Measurements from ENCODE around the gene POU2F3. TPM values are rescaled to one million over a fixed set of nuclear protein-coding genes. Genes with fewer than 3 reads are reported as not detected.

Gene POU2F3
- total and polyA plus RNA-seq, 2 donors (not counting 1 experiment from before 2014, with no cell fraction given), result not detected

DNA sequence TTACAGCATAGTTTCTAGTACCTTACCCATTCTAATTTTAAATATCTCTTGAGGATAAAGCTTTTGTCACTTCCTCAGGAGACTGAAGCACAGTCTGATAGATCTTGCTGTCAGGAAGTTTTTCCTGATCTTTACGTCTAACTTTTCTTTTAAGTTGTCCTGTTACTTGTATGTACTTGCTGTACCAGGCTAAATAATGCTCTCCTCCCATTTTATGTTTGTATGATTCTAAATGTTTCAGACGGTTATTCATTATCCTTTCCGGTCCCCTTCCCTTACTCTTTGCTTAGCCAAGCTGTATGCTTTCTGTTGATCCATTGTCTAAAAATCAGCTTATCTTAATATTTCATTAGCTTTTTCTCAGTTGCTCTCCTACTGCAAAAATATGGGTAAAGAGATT lies 102.3 kb downstream of the POU2F3 start:
- Histone ChIP-seq H3K36me3 (ENCODE audit: control insufficient read depth, insufficient read depth, low read length) (no peaks in the 10 kb centered on the region), H3K79me2 (ENCODE audit: control insufficient read depth, insufficient read depth, low read length) (peaks cover 97% of the 10 kb centered on the region), H3K27me3 (ENCODE audit: control insufficient read depth, insufficient read depth, low read length) (no peaks in the 10 kb centered on the region), H3K4me2 (ENCODE audit: extremely low read depth, insufficient read depth, low read length) (no peak overlapping the region), H3K4me3 (replicated peaks in 1 of 4; ENCODE audit: control extremely low read depth in 1 of 4, insufficient read depth in 1 of 4, low read depth in 3 of 4, low read length in 4 of 4) (no peak overlapping the region), H3K4me1 (ENCODE audit: control insufficient read depth, extremely low read depth, insufficient read depth, low read length) (peaks cover 11% of the 10 kb centered on the region), H2AFZ (ENCODE audit: low read length) (no peak overlapping the region), H4K20me1 (ENCODE audit: control insufficient read depth, extremely low read depth, insufficient read depth, low read length) (peaks cover 11% of the 10 kb centered on the region), H3K27ac (ENCODE audit: insufficient read depth, low read length) (no peak overlapping the region), H3K9ac (ENCODE audit: insufficient read depth, low read length) (no peak overlapping the region), H3K9me3 (ENCODE audit: control insufficient read depth, insufficient read depth, low read depth, low read length) (no peaks in the 10 kb centered on the region)
- no peak for DNase-seq (ENCODE audit: low read depth in 2 of 2)
- TF ChIP-seq, protein P1, sequence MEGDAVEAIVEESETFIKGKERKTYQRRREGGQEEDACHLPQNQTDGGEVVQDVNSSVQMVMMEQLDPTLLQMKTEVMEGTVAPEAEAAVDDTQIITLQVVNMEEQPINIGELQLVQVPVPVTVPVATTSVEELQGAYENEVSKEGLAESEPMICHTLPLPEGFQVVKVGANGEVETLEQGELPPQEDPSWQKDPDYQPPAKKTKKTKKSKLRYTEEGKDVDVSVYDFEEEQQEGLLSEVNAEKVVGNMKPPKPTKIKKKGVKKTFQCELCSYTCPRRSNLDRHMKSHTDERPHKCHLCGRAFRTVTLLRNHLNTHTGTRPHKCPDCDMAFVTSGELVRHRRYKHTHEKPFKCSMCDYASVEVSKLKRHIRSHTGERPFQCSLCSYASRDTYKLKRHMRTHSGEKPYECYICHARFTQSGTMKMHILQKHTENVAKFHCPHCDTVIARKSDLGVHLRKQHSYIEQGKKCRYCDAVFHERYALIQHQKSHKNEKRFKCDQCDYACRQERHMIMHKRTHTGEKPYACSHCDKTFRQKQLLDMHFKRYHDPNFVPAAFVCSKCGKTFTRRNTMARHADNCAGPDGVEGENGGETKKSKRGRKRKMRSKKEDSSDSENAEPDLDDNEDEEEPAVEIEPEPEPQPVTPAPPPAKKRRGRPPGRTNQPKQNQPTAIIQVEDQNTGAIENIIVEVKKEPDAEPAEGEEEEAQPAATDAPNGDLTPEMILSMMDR (conservative IDR thresholded peaks at IDR 0.05 in 1 of 2, IDR thresholded peaks at IDR 0.05 in 1 of 2; ENCODE audit: low read depth in 1 of 2, low read length in 2 of 2), result no peak
- TF ChIP-seq EZH2 (IDR thresholded peaks at IDR 0.05; ENCODE audit: low read length, missing control alignments), result no peak

DNA sequence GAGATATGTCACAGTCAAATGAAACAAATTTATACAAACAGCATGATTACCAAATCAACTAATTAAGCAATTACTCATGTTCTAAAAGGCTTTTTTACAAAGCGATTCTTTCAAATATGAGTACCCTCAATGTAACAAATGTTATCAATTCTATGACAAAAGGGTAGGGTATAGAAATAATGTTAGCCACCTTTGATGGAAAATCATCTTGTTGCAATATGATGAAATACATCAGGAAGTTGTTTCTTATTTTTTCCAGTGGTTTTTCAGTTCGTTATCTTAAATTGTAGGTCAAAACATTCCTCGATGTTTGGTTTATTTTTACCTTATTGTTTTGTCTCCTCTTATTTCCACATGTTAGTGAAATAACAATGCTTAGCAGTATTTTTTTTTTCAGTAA lies 102.7 kb downstream of the POU2F3 start:
- H2AFZ ChIP-seq (ENCODE audit: low read length), result no peak overlapping the region
- H3K79me2 ChIP-seq (ENCODE audit: control insufficient read depth, insufficient read depth, low read length), result peaks cover 97% of the 10 kb centered on the region
- H3K27ac ChIP-seq (ENCODE audit: insufficient read depth, low read length), result no peak overlapping the region
- no peak for DNase-seq (ENCODE audit: low read depth in 2 of 2)
- H4K20me1 ChIP-seq (ENCODE audit: control insufficient read depth, extremely low read depth, insufficient read depth, low read length), result peaks cover 8% of the 10 kb centered on the region
- no peak for TF ChIP-seq EZH2 (IDR thresholded peaks at IDR 0.05; ENCODE audit: low read length, missing control alignments)
- H3K9ac ChIP-seq (ENCODE audit: insufficient read depth, low read length), result no peak overlapping the region
- no peaks in the 10 kb centered on the region for H3K9me3 ChIP-seq (ENCODE audit: control insufficient read depth, insufficient read depth, low read depth, low read length)
- no peak overlapping the region for H3K4me2 ChIP-seq (ENCODE audit: extremely low read depth, insufficient read depth, low read length)
- peaks cover 14% of the 10 kb centered on the region for H3K4me1 ChIP-seq (ENCODE audit: control insufficient read depth, extremely low read depth, insufficient read depth, low read length)
- no peak overlapping the region for H3K4me3 ChIP-seq (replicated peaks in 1 of 4; ENCODE audit: control extremely low read depth in 1 of 4, insufficient read depth in 1 of 4, low read depth in 3 of 4, low read length in 4 of 4)
- no peaks in the 10 kb centered on the region for H3K27me3 ChIP-seq (ENCODE audit: control insufficient read depth, insufficient read depth, low read length)
- no peaks in the 10 kb centered on the region for H3K36me3 ChIP-seq (ENCODE audit: control insufficient read depth, insufficient read depth, low read length)

DNA sequence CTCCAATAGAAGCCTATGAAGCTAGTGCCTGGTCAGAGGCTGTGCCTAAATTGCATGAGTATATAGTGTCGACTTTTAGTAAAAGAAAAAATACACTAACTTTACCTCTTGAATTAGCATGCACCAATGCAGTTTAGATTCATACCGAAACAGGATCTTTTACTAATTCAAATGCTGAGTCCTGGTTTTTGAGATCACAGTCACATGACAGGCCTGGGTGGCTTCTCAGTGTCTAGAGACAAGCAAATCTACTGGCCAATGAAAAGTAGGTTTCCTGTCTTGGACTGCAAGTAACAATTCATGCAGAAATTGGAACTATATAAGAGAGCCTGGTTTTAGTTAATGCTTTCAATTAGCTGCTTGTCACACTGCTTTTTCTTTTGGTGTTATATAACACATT lies 103.5 kb downstream of the POU2F3 start:
- Histone ChIP-seq H3K79me2 (ENCODE audit: control insufficient read depth, insufficient read depth, low read length) (peaks cover 97% of the 10 kb centered on the region), H3K27me3 (ENCODE audit: control insufficient read depth, insufficient read depth, low read length) (no peaks in the 10 kb centered on the region), H3K36me3 (ENCODE audit: control insufficient read depth, insufficient read depth, low read length) (no peaks in the 10 kb centered on the region), H3K4me2 (ENCODE audit: extremely low read depth, insufficient read depth, low read length) (no peak overlapping the region), H3K4me1 (ENCODE audit: control insufficient read depth, extremely low read depth, insufficient read depth, low read length) (peaks cover 14% of the 10 kb centered on the region), H3K9me3 (ENCODE audit: control insufficient read depth, insufficient read depth, low read depth, low read length) (no peaks in the 10 kb centered on the region), H3K9ac (ENCODE audit: insufficient read depth, low read length) (no peak overlapping the region), H3K4me3 (replicated peaks in 1 of 4; ENCODE audit: control extremely low read depth in 1 of 4, insufficient read depth in 1 of 4, low read depth in 3 of 4, low read length in 4 of 4) (no peak overlapping the region), H4K20me1 (ENCODE audit: control insufficient read depth, extremely low read depth, insufficient read depth, low read length) (peaks cover 7% of the 10 kb centered on the region), H3K27ac (ENCODE audit: insufficient read depth, low read length) (no peak overlapping the region), H2AFZ (ENCODE audit: low read length) (no peak overlapping the region)
- DNase-seq (ENCODE audit: low read depth in 2 of 2), result no peak
- TF ChIP-seq, protein P1 (conservative IDR thresholded peaks at IDR 0.05 in 1 of 2, IDR thresholded peaks at IDR 0.05 in 1 of 2; ENCODE audit: low read depth in 1 of 2, low read length in 2 of 2), result no peak
- no peak for TF ChIP-seq EZH2 (IDR thresholded peaks at IDR 0.05; ENCODE audit: low read length, missing control alignments)
